GM12878 (cell line): ENCODE results near the gene ADGRL4.

Experiments
- EZH2 ChIP-seq: IDR thresholded peaks from 2 replicates; pipeline ENCODE4 v1.6.1; 2012; ENCODE audit warnings: low read depth, mild to moderate bottlenecking, control low read depth, inconsistent platforms, low read length, borderline replicate concordance; ENCODE audit not compliant: control insufficient read depth
- GATAD2B ChIP-seq: fragments of 450-650 bp; conservative IDR thresholded peaks from 2 replicates; pipeline ENCODE4 v1.6.1; 2017; ENCODE audit warnings: low read depth, mild to moderate bottlenecking, moderate library complexity
- TF ChIP-seq, protein P1 (sequence below): fragments of 450-650 bp; IDR thresholded peaks from 2 replicates; pipeline ENCODE4 v1.6.1; 2016; ENCODE audit warnings: mild to moderate bottlenecking, moderate library complexity, borderline replicate concordance

DNA sequence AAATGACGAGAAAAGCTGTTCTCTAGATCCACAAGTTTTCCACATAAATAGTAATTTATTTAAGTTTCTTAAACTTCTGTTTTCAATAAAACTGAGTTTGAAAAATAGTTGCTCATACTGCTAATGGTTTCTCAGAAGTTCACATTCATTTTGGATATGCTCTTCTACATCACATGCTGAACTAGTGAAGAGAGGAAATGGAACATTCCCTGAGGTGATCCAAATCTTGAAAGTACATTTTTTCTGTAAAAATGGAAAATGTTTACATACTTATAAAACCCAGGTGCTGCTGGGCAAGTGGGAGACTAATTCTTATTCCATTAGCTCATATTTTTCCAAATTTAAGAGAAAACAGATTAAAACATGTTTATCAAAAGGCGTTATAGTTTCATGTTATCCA is 111.7 kb downstream of the ADGRL4 start:
- TF ChIP-seq, protein P1, sequence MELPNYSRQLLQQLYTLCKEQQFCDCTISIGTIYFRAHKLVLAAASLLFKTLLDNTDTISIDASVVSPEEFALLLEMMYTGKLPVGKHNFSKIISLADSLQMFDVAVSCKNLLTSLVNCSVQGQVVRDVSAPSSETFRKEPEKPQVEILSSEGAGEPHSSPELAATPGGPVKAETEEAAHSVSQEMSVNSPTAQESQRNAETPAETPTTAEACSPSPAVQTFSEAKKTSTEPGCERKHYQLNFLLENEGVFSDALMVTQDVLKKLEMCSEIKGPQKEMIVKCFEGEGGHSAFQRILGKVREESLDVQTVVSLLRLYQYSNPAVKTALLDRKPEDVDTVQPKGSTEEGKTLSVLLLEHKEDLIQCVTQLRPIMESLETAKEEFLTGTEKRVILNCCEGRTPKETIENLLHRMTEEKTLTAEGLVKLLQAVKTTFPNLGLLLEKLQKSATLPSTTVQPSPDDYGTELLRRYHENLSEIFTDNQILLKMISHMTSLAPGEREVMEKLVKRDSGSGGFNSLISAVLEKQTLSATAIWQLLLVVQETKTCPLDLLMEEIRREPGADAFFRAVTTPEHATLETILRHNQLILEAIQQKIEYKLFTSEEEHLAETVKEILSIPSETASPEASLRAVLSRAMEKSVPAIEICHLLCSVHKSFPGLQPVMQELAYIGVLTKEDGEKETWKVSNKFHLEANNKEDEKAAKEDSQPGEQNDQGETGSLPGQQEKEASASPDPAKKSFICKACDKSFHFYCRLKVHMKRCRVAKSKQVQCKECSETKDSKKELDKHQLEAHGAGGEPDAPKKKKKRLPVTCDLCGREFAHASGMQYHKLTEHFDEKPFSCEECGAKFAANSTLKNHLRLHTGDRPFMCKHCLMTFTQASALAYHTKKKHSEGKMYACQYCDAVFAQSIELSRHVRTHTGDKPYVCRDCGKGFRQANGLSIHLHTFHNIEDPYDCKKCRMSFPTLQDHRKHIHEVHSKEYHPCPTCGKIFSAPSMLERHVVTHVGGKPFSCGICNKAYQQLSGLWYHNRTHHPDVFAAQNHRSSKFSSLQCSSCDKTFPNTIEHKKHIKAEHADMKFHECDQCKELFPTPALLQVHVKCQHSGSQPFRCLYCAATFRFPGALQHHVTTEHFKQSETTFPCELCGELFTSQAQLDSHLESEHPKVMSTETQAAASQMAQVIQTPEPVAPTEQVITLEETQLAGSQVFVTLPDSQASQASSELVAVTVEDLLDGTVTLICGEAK = no peak
- no peak for TF ChIP-seq GATAD2B
- no peak for TF ChIP-seq EZH2
